Measurements from ENCODE around the gene ODAD3. TPM values are rescaled to one million over a fixed set of nuclear protein-coding genes. Genes with fewer than 3 reads are reported as not detected.
A peak's percentile ranks its signal among the peaks of the same experiment; 100 is the strongest.

Gene ODAD3
- total and polyA plus RNA-seq, 2 of the 13 experiments (the other 11 are each of a cell fraction or from before 2014, with no cell fraction given): 0.04 to 0.08 TPM

- TF ChIP-seq HIC2 (CRISPR knock-in tag; IDR thresholded peaks at IDR 0.05; ENCODE audit: low read depth) (peak; percentile 61; the same call in 1 of the 2 replicates), ZNF792 (CRISPR knock-in tag; IDR thresholded peaks at IDR 0.05) (peak; percentile 58; the same call in 1 of the 2 replicates), GMEB1 (CRISPR knock-in tag; IDR thresholded peaks at IDR 0.05; ENCODE audit: borderline replicate concordance) (peak; percentile 90), TFDP1 (CRISPR knock-in tag; IDR thresholded peaks at IDR 0.05; ENCODE audit: borderline replicate concordance) (peak; percentile 59; the same call in 1 of the 2 replicates), HINFP (CRISPR knock-in tag; IDR thresholded peaks at IDR 0.05; ENCODE audit: low read depth) (0 out of 2 replicates have a peak, but pooled peaks have one; percentile 26), ZNF12 (CRISPR knock-in tag; IDR thresholded peaks at IDR 0.05) (0 out of 2 replicates have a peak, but pooled peaks have one; percentile 31), ZNF275 (CRISPR knock-in tag; IDR thresholded peaks at IDR 0.05; ENCODE audit: borderline replicate concordance) (peak; percentile 61; the same call in 1 of the 2 replicates), ZNF574 (CRISPR knock-in tag; IDR thresholded peaks at IDR 0.05) (peak; percentile 71; the same call in 1 of the 2 replicates)
Measured at GRCh38 chr19:11374433-11375142, 60.3 kb downstream of the ODAD3 start, which contains the start of gene SWSAP1 (continued).
